WTC11 (cell line): ENCODE data around the gene SERGEF. TPM values are rescaled to one million over a fixed set of nuclear protein-coding genes. Genes with fewer than 3 reads are reported as not detected.

ENCODE experiments used
- ATAC-seq: fragments of 200-7000 bp; cut with Tn5 transposase; 2 replicates; pipeline ENCODE4 v1.10.0; 2021; ENCODE audit warnings: mild to moderate bottlenecking, moderate library complexity
- CTCF ChIA-PET: fragments of 300-600 bp; sonication (Branson Sonifier 250); formaldehyde crosslinking; loops from one replicate; lab custom pipeline; 2021; ENCODE audit warnings: antibody characterized with exemption; lab: Charles Lee
- POLR2A ChIA-PET: fragments of 350-600 bp; sonication (Branson Sonifier 250); formaldehyde crosslinking; loops from one replicate; lab custom pipeline; 2021; ENCODE audit warnings: antibody characterized with exemption; lab: Charles Lee
- DNase-seq: peaks from one replicate; pipeline ENCODE4 v3.0.0; 2021; ENCODE audit warnings: low spot score
- H3K27ac Mint-ChIP-seq: 2 replicates; pipeline ENCODE4 v1.8.0; 2021; ENCODE audit warnings: mixed read lengths
- H3K27me3 Mint-ChIP-seq: 2 replicates; pipeline ENCODE4 v1.8.0; 2021; ENCODE audit warnings: low read depth, mild to moderate bottlenecking, moderate library complexity, mixed read lengths
- H3K36me3 Mint-ChIP-seq: 2 replicates; pipeline ENCODE4 v1.8.0; 2021; ENCODE audit warnings: mixed read lengths
- H3K4me1 Mint-ChIP-seq: 2 replicates; pipeline ENCODE4 v1.8.0; 2022; ENCODE audit warnings: mixed read lengths
- H3K4me3 Mint-ChIP-seq: 2 replicates; pipeline ENCODE4 v1.8.0; 2021; ENCODE audit warnings: mild to moderate bottlenecking, moderate library complexity, mixed read lengths
- H3K9me3 Mint-ChIP-seq: 2 replicates; pipeline ENCODE4 v1.8.0; 2021; ENCODE audit warnings: mixed read lengths
- CBFB ChIP-seq: sonication (generic); formaldehyde crosslinking; IDR thresholded peaks from 2 replicates; pipeline ENCODE4 v1.8.1; 2022; ENCODE audit warnings: mild to moderate bottlenecking, low read depth, missing genetic modification reagents
- GRHL2 ChIP-seq: fragments of 250-450 bp; sonication (Bioruptor Pico); IDR thresholded peaks from 2 replicates; pipeline ENCODE4 v1.8.0; 2022; ENCODE audit warnings: mild to moderate bottlenecking, moderate library complexity; ENCODE audit not compliant: insufficient replicate concordance, severe bottlenecking
- GTF2I ChIP-seq: fragments of 250-450 bp; sonication (Bioruptor Pico); conservative IDR thresholded peaks from 2 replicates; pipeline ENCODE4 v1.4.0; 2021; ENCODE audit warnings: mild to moderate bottlenecking
- JAZF1 ChIP-seq: fragments of 250-450 bp; sonication (Bioruptor Pico); IDR thresholded peaks from 2 replicates; pipeline ENCODE4 v1.9.0; 2021; ENCODE audit warnings: moderate library complexity, mild to moderate bottlenecking, inconsistent platforms
- MYBL2 ChIP-seq: sonication (generic); formaldehyde crosslinking; IDR thresholded peaks from 2 replicates; pipeline ENCODE4 v1.8.1; 2023; ENCODE audit warnings: mild to moderate bottlenecking, moderate library complexity, missing genetic modification reagents
- NFATC4 ChIP-seq: fragments of 250-450 bp; sonication (Bioruptor Pico); IDR thresholded peaks from 2 replicates; pipeline ENCODE4 v1.9.0; 2021; ENCODE audit warnings: mild to moderate bottlenecking
- NR2C2 ChIP-seq: sonication (generic); formaldehyde crosslinking; IDR thresholded peaks from 2 replicates; pipeline ENCODE4 v1.8.0; 2022; ENCODE audit warnings: mild to moderate bottlenecking, missing genetic modification reagents
- NR3C1 ChIP-seq: sonication (generic); formaldehyde crosslinking; conservative IDR thresholded peaks from 2 replicates; pipeline ENCODE4 v1.8.1; 2023; ENCODE audit warnings: low read depth, mild to moderate bottlenecking, missing genetic modification reagents
- OVOL2 ChIP-seq: fragments of 250-450 bp; sonication (Bioruptor Pico); IDR thresholded peaks from 2 replicates; pipeline ENCODE4 v1.9.0; 2021; ENCODE audit warnings: mild to moderate bottlenecking, borderline replicate concordance
- SMAD3 ChIP-seq: sonication (generic); formaldehyde crosslinking; IDR thresholded peaks from 2 replicates; pipeline ENCODE4 v1.8.0; 2022; ENCODE audit warnings: missing genetic modification reagents, mild to moderate bottlenecking, borderline replicate concordance
- TEAD1 ChIP-seq: sonication (generic); formaldehyde crosslinking; IDR thresholded peaks from 2 replicates; pipeline ENCODE4 v1.8.0; 2022; ENCODE audit warnings: mild to moderate bottlenecking, missing genetic modification reagents
- TP53 ChIP-seq: sonication (generic); formaldehyde crosslinking; IDR thresholded peaks from 2 replicates; pipeline ENCODE4 v1.8.1; 2023; ENCODE audit warnings: mild to moderate bottlenecking, missing genetic modification reagents
- ZNF232 ChIP-seq: sonication (generic); formaldehyde crosslinking; IDR thresholded peaks from 2 replicates; pipeline ENCODE4 v1.8.0; 2022; ENCODE audit warnings: mild to moderate bottlenecking, missing genetic modification reagents
- ZNF396 ChIP-seq: fragments of 250-450 bp; sonication (Bioruptor Pico); IDR thresholded peaks from 2 replicates; pipeline ENCODE4 v1.8.0; 2021; ENCODE audit warnings: mild to moderate bottlenecking, moderate library complexity, borderline replicate concordance
- total RNA-seq: library from RNA; stranded (reverse); gene quantifications from 3 replicates; pipeline ENCODE4 v1.2.3, GENCODE V29; 2021
- TF ChIP-seq, protein P1 (sequence below): sonication (generic); formaldehyde crosslinking; IDR thresholded peaks from 2 replicates; pipeline ENCODE4 v1.8.1; 2022; ENCODE audit warnings: low read depth, mild to moderate bottlenecking, moderate library complexity, missing genetic modification reagents, borderline replicate concordance
- TF ChIP-seq, protein P2 (sequence below): sonication (generic); formaldehyde crosslinking; IDR thresholded peaks from 2 replicates; pipeline ENCODE4 v1.8.1; 2022; ENCODE audit warnings: low read depth, missing genetic modification reagents, borderline replicate concordance
- TF ChIP-seq, protein P3 (sequence below): sonication (generic); formaldehyde crosslinking; IDR thresholded peaks from 2 replicates; pipeline ENCODE4 v1.8.0; 2022; ENCODE audit warnings: mild to moderate bottlenecking, missing genetic modification reagents
- TF ChIP-seq, protein P4 (sequence below): sonication (generic); formaldehyde crosslinking; IDR thresholded peaks from 2 replicates; pipeline ENCODE4 v1.8.1; 2023; ENCODE audit warnings: mild to moderate bottlenecking, missing genetic modification reagents, borderline replicate concordance

SERGEF gene
- total RNA-seq, 1 experiment from 2014 or later, result 35.5 TPM

DNA sequence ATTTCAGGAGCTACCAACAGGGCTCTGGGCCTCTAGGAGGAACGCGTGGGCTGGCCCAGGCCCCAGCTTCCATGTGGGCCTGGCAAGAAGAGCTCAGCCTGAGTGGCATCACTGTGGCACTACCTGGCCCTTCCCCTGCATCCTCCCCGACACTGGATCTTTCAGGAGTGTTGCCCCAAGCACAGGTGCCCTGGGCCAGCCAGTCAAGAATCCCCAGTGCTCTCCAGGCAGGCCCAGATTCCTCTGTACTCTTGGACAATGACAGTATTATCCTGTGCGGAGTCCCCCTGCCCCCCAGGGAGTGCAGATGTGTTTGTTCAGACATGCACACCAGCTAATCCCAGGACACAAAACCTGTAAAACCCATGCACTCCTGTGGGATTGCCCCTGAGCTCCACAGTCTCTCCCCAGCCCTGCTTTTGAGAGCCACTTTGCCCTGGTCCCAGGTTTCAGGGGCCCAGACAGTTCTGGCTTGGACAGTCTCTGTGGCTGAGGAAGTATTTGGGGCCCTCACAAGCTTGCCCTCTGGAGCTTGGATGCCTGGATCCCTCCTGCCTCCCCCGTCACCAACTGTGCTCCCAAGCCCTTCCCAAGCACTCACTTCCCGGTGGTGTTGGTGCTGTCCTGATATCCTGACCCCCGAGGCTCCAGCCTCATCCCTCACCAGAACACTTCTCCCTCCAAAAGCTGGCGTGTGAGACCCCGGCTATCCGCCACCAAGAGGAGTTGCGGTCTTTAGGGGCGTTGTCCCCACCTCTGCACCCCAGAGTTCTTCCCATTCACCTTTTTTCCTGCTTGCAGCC lies 238.4 kb downstream of the SERGEF start:
- no peak for TF ChIP-seq ZNF396
- no peak for TF ChIP-seq TP53 (CRISPR knock-in tag)
- TF ChIP-seq TEAD1, result no peak
- TF ChIP-seq NR3C1, result no peak
- TF ChIP-seq NFATC4, result no peak
- TF ChIP-seq, protein P1, sequence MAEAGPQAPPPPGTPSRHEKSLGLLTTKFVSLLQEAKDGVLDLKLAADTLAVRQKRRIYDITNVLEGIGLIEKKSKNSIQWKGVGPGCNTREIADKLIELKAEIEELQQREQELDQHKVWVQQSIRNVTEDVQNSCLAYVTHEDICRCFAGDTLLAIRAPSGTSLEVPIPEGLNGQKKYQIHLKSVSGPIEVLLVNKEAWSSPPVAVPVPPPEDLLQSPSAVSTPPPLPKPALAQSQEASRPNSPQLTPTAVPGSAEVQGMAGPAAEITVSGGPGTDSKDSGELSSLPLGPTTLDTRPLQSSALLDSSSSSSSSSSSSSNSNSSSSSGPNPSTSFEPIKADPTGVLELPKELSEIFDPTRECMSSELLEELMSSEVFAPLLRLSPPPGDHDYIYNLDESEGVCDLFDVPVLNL, result no peak
- TF ChIP-seq, protein P2, sequence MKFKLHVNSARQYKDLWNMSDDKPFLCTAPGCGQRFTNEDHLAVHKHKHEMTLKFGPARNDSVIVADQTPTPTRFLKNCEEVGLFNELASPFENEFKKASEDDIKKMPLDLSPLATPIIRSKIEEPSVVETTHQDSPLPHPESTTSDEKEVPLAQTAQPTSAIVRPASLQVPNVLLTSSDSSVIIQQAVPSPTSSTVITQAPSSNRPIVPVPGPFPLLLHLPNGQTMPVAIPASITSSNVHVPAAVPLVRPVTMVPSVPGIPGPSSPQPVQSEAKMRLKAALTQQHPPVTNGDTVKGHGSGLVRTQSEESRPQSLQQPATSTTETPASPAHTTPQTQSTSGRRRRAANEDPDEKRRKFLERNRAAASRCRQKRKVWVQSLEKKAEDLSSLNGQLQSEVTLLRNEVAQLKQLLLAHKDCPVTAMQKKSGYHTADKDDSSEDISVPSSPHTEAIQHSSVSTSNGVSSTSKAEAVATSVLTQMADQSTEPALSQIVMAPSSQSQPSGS (CRISPR knock-in tag), result no peak
- no peak for TF ChIP-seq NR2C2
- ChIA-PET POLR2A (no interaction called here), CTCF (interaction anchor here (0.7 to 1.8 kb wide), 5 partner anchors 8 to 132 kb away, joined by 4 to 8 read pairs (median 6); no protein-coding TSS in a partner anchor)
- DNase-seq (no peak), ATAC-seq (no peak)
- H3K4me3 Mint-ChIP-seq, result no peak overlapping the region
- peaks cover 4% of the 10 kb centered on the region; the same call in 1 of the 2 replicates for H3K4me1 Mint-ChIP-seq
- H3K27me3 Mint-ChIP-seq, result no peaks in the 10 kb centered on the region
- H3K27ac Mint-ChIP-seq, result no peak overlapping the region
- no peaks in the 10 kb centered on the region for H3K36me3 Mint-ChIP-seq
- H3K9me3 Mint-ChIP-seq, result no peaks in the 10 kb centered on the region

DNA sequence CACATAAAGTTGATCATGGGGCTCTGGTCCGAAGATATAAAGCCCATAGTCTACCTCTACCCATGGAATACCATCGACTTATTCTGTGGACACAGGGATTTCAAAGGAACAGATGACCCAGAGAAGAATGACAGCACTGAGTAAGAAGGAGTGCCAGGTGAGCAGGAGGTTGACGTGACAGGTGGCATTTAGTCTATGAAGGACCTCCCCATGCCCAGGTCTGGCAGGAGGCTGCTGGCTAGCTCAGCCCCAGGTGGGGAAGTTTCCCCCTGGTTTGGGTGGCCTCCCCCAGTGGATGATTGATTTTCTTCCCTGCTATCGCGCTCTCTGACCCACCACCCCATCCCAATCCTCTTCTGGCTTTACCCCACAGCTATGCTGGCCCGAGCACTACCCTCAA lies 239.2 kb downstream of the SERGEF start:
- ATAC-seq, result no peak
- CTCF ChIA-PET, result interaction anchor here (1.3 to 1.8 kb wide), 4 partner anchors 8 to 133 kb away, joined by 5 to 8 read pairs (median 6); no protein-coding TSS in a partner anchor
- TF ChIP-seq SMAD3 (CRISPR knock-in tag) (no peak), ZNF232 (CRISPR knock-in tag) (no peak), NR3C1 (no peak), ZNF396 (no peak), MYBL2 (CRISPR knock-in tag) (no peak), OVOL2 (CRISPR knock-in tag) (no peak), GRHL2 (CRISPR knock-in tag) (no peak), JAZF1 (CRISPR knock-in tag) (no peak), GTF2I (CRISPR knock-in tag) (no peak)

DNA sequence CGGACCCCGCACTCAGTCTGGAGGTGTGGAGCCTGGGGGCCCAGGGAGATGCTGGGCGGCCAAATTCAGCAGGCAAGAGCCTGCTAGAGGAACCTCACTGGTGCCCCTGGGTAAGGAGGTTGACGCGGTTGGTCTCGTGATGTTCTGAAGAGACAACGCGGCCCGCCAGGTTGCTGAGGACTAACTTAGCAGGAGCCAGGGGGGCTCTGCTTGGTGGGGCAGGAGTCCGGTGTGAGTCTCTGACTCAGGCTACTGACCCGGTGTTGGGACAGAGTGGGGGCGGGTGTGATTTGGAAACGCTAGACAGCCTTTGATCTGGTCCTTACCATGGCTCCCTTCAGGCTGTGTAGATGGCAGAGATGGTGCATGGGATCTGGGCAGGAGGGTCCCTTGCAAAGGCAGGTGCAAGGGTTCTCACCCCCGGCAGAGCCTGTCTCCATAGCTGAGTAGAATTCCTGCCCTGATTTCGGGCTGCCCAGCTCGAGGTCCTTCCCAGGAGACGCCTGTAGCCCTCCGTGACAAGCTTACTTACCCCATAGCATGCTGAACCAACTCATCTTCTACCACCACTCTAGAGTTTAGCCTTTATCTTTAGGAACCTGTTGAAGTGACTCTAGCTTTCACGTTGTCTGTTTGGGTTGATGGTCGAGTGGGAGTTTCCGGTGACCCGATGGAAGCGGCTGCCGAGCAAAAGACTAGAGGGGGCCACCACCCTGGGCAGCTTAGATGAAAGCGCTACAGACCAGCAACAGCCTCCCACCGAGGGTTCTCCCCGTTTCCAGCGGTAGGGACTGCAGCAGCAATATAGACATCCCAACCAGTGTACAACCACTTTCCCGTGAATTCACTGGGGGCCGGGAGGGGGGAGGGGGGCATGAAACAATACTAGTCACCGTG lies 239.9 kb downstream of the SERGEF start:
- POLR2A ChIA-PET, result no interaction called here
- peaks cover 4% of the 10 kb centered on the region; the same call in 1 of the 2 replicates for H3K4me1 Mint-ChIP-seq
- no peak overlapping the region for H3K27ac Mint-ChIP-seq
- TF ChIP-seq CBFB, result no peak
- TF ChIP-seq, protein P3, sequence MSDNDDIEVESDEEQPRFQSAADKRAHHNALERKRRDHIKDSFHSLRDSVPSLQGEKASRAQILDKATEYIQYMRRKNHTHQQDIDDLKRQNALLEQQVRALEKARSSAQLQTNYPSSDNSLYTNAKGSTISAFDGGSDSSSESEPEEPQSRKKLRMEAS (CRISPR knock-in tag), result no peak
- TF ChIP-seq, protein P4, sequence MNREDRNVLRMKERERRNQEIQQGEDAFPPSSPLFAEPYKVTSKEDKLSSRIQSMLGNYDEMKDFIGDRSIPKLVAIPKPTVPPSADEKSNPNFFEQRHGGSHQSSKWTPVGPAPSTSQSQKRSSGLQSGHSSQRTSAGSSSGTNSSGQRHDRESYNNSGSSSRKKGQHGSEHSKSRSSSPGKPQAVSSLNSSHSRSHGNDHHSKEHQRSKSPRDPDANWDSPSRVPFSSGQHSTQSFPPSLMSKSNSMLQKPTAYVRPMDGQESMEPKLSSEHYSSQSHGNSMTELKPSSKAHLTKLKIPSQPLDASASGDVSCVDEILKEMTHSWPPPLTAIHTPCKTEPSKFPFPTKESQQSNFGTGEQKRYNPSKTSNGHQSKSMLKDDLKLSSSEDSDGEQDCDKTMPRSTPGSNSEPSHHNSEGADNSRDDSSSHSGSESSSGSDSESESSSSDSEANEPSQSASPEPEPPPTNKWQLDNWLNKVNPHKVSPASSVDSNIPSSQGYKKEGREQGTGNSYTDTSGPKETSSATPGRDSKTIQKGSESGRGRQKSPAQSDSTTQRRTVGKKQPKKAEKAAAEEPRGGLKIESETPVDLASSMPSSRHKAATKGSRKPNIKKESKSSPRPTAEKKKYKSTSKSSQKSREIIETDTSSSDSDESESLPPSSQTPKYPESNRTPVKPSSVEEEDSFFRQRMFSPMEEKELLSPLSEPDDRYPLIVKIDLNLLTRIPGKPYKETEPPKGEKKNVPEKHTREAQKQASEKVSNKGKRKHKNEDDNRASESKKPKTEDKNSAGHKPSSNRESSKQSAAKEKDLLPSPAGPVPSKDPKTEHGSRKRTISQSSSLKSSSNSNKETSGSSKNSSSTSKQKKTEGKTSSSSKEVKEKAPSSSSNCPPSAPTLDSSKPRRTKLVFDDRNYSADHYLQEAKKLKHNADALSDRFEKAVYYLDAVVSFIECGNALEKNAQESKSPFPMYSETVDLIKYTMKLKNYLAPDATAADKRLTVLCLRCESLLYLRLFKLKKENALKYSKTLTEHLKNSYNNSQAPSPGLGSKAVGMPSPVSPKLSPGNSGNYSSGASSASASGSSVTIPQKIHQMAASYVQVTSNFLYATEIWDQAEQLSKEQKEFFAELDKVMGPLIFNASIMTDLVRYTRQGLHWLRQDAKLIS (CRISPR knock-in tag), result no peak
- no peak for ATAC-seq
- DNase-seq, result no peak
- H3K36me3 Mint-ChIP-seq, result no peaks in the 10 kb centered on the region
- H3K4me3 Mint-ChIP-seq, result no peak overlapping the region
- CTCF ChIA-PET, result interaction anchor here (0.8 to 1.7 kb wide), 3 partner anchors 38 to 134 kb away, joined by 3 to 8 read pairs (median 5); no protein-coding TSS in a partner anchor
- H3K9me3 Mint-ChIP-seq, result no peaks in the 10 kb centered on the region
- no peaks in the 10 kb centered on the region for H3K27me3 Mint-ChIP-seq

More for the DNA sequence above, 239.2 kb downstream of the SERGEF start:
- Mint-ChIP-seq H3K9me3 (no peaks in the 10 kb centered on the region), H3K4me1 (peaks cover 4% of the 10 kb centered on the region; the same call in 1 of the 2 replicates), H3K36me3 (no peaks in the 10 kb centered on the region), H3K4me3 (no peak overlapping the region), H3K27me3 (no peaks in the 10 kb centered on the region), H3K27ac (no peak overlapping the region)
- DNase-seq, result no peak
- POLR2A ChIA-PET, result no interaction called here
